Stimulated activated naive CD8-positive, alpha-beta T cell treated with anti-CD3 and anti-CD28 coated beads, Interleukin-15, amount 100 ng/mL, for 72 hours (primary cell): ENCODE results near the gene EEFSEC.
A peak's percentile ranks its signal among the peaks of the same experiment; 100 is the strongest.

ENCODE experiments used
- ATAC-seq: fragments of 150-1000 bp; cut with Tn5 transposase; 2 replicates; pipeline ENCODE4 v1.10.0; 2021; ENCODE audit warnings: mild to moderate bottlenecking, moderate library complexity
- DNase-seq, 2 donors: peaks; one replicate each; pipeline ENCODE4 v3.0.0; 2021 to 2022
- H3K27ac Mint-ChIP-seq, 2 donors: one replicate each; pipeline ENCODE4 v1.8.0; 2022; ENCODE audit warnings: mild to moderate bottlenecking in 2 of 2, mixed read lengths in 2 of 2, moderate library complexity in 2 of 2
- H3K27me3 Mint-ChIP-seq: one replicate; pipeline ENCODE4 v1.8.0; 2022; ENCODE audit warnings: mixed read lengths
- H3K4me1 Mint-ChIP-seq: one replicate; pipeline ENCODE4 v1.8.0; 2022; ENCODE audit warnings: mild to moderate bottlenecking, mixed read lengths
- H3K4me3 Mint-ChIP-seq, 2 donors: one replicate each; pipeline ENCODE4 v1.8.0; 2022; ENCODE audit warnings: mild to moderate bottlenecking in 2 of 2, mixed read lengths in 2 of 2, moderate library complexity in 1 of 2
- H3K9me3 Mint-ChIP-seq, 2 donors: one replicate each; pipeline ENCODE4 v1.8.0; 2022; ENCODE audit warnings: mixed read lengths in 2 of 2

The EEFSEC gene

GRCh38 chr3:128374746-128375445, 221.6 kb downstream of the EEFSEC start:
- H3K27ac Mint-ChIP-seq, result no peak overlapping the region
- no peak for ATAC-seq
- peaks cover 21% of the 10 kb centered on the region for H3K4me1 Mint-ChIP-seq

GRCh38 chr3:128376516-128376915, 223.2 kb downstream of the EEFSEC start:
- ATAC-seq (no peak), DNase-seq (no peak)
- Mint-ChIP-seq H3K27me3 (no peaks in the 10 kb centered on the region), H3K4me1 (peaks cover 22% of the 10 kb centered on the region), H3K27ac (peak overlapping the region in 1 of 2 donors; percentile 42), H3K9me3 (no peaks in the 10 kb centered on the region), H3K4me3 (no peak overlapping the region)

More at GRCh38 chr3:128374746-128375445, 221.6 kb downstream of the EEFSEC start:
- Mint-ChIP-seq H3K4me3 (no peak overlapping the region), H3K9me3 (no peaks in the 10 kb centered on the region), H3K27me3 (no peaks in the 10 kb centered on the region)
- no peak for DNase-seq

GRCh38 chr3:128378631-128379347, 225.5 kb downstream of the EEFSEC start:
- Mint-ChIP-seq H3K9me3 (no peaks in the 10 kb centered on the region), H3K4me3 (no peak overlapping the region), H3K4me1 (peaks cover 15% of the 10 kb centered on the region), H3K27me3 (no peaks in the 10 kb centered on the region), H3K27ac (no peak overlapping the region)
- ATAC-seq (no peak), DNase-seq (no peak)

GRCh38 chr3:128379367-128380160, 226.3 kb downstream of the EEFSEC start:
- Mint-ChIP-seq H3K27ac (peak overlapping the region in 1 of 2 donors; percentile 68), H3K27me3 (no peaks in the 10 kb centered on the region), H3K4me1 (peaks cover 20% of the 10 kb centered on the region), H3K4me3 (no peak overlapping the region), H3K9me3 (no peaks in the 10 kb centered on the region)
- ATAC-seq, result no peak
- no peak for DNase-seq

GRCh38 chr3:128380295-128380694, 227.0 kb downstream of the EEFSEC start:
- H3K27ac Mint-ChIP-seq, result no peak overlapping the region
- no peak for DNase-seq
- H3K4me1 Mint-ChIP-seq, result peaks cover 20% of the 10 kb centered on the region
- no peaks in the 10 kb centered on the region for H3K9me3 Mint-ChIP-seq
- no peak overlapping the region for H3K4me3 Mint-ChIP-seq
- no peak for ATAC-seq
- no peaks in the 10 kb centered on the region for H3K27me3 Mint-ChIP-seq

GRCh38 chr3:128380719-128381118, 227.4 kb downstream of the EEFSEC start:
- no peak overlapping the region for H3K27ac Mint-ChIP-seq
- no peak for ATAC-seq

GRCh38 chr3:128381609-128382008, 228.3 kb downstream of the EEFSEC start:
- H3K4me1 Mint-ChIP-seq, result peaks cover 20% of the 10 kb centered on the region
- H3K27ac Mint-ChIP-seq, result no peak overlapping the region
- H3K9me3 Mint-ChIP-seq, result no peaks in the 10 kb centered on the region
- H3K27me3 Mint-ChIP-seq, result no peaks in the 10 kb centered on the region
- ATAC-seq, result no peak
- H3K4me3 Mint-ChIP-seq, result no peak overlapping the region
- DNase-seq, result no peak

More at GRCh38 chr3:128380719-128381118, 227.4 kb downstream of the EEFSEC start:
- no peaks in the 10 kb centered on the region for H3K9me3 Mint-ChIP-seq
- no peak overlapping the region for H3K4me3 Mint-ChIP-seq
- DNase-seq, result no peak
- no peaks in the 10 kb centered on the region for H3K27me3 Mint-ChIP-seq
- H3K4me1 Mint-ChIP-seq, result peaks cover 20% of the 10 kb centered on the region

- no peak overlapping the region for H3K27ac Mint-ChIP-seq
- no peak for ATAC-seq
- no peak for DNase-seq
These were observed 229.0 kb downstream of the EEFSEC start for GRCh38 chr3:128382221-128382807.

GRCh38 chr3:128383316-128384235, 230.3 kb downstream of the EEFSEC start:
- Mint-ChIP-seq H3K27me3 (no peaks in the 10 kb centered on the region), H3K4me3 (no peak overlapping the region), H3K27ac (peak overlapping the region; percentile 63 to 69), H3K9me3 (no peaks in the 10 kb centered on the region), H3K4me1 (peaks cover 20% of the 10 kb centered on the region)
- peak; percentile 37 for ATAC-seq
- peak in 1 of 2 donors; percentile 12 for DNase-seq

More at GRCh38 chr3:128382221-128382807, 229.0 kb downstream of the EEFSEC start:
- H3K9me3 Mint-ChIP-seq, result no peaks in the 10 kb centered on the region
- H3K27me3 Mint-ChIP-seq, result no peaks in the 10 kb centered on the region
- no peak overlapping the region for H3K4me3 Mint-ChIP-seq
- peaks cover 20% of the 10 kb centered on the region for H3K4me1 Mint-ChIP-seq

- Mint-ChIP-seq H3K27ac (no peak overlapping the region), H3K27me3 (no peaks in the 10 kb centered on the region), H3K4me3 (no peak overlapping the region), H3K9me3 (no peaks in the 10 kb centered on the region), H3K4me1 (peaks cover 20% of the 10 kb centered on the region)
- DNase-seq (no peak), ATAC-seq (no peak)
These were observed 232.0 kb downstream of the EEFSEC start for GRCh38 chr3:128385080-128385832.

GRCh38 chr3:128388932-128389331, 235.7 kb downstream of the EEFSEC start:
- Mint-ChIP-seq H3K27me3 (no peaks in the 10 kb centered on the region), H3K4me1 (peaks cover 4% of the 10 kb centered on the region), H3K27ac (no peak overlapping the region), H3K4me3 (no peak overlapping the region), H3K9me3 (no peaks in the 10 kb centered on the region)
- DNase-seq (no peak), ATAC-seq (no peak)

- no peaks in the 10 kb centered on the region for H3K4me1 Mint-ChIP-seq
- DNase-seq, result no peak
- no peak for ATAC-seq
- peak overlapping the region in 1 of 2 donors; percentile 29 for H3K27ac Mint-ChIP-seq
- H3K9me3 Mint-ChIP-seq, result no peaks in the 10 kb centered on the region
- H3K4me3 Mint-ChIP-seq, result no peak overlapping the region
- no peaks in the 10 kb centered on the region for H3K27me3 Mint-ChIP-seq
These were observed 237.6 kb downstream of the EEFSEC start for GRCh38 chr3:128390867-128391266.

- no peak overlapping the region for H3K27ac Mint-ChIP-seq
- H3K4me3 Mint-ChIP-seq, result no peak overlapping the region
- H3K4me1 Mint-ChIP-seq, result no peaks in the 10 kb centered on the region
- H3K27me3 Mint-ChIP-seq, result no peaks in the 10 kb centered on the region
- DNase-seq (no peak), ATAC-seq (no peak)
- no peaks in the 10 kb centered on the region for H3K9me3 Mint-ChIP-seq
These were observed 238.7 kb downstream of the EEFSEC start for GRCh38 chr3:128392021-128392420.
